K562 (cell line): ENCODE results near the gene FBXO11. TPM values are rescaled to one million over a fixed set of nuclear protein-coding genes. Genes with fewer than 3 reads are reported as not detected.
A peak's percentile ranks its signal among the peaks of the same experiment; 100 is the strongest.

Experiments
- CHD2 ChIP-seq: IDR thresholded peaks from 2 replicates; pipeline ENCODE4 v1.6.1; 2011; ENCODE audit warnings: low read depth, low read length
- ELF2 ChIP-seq: fragments of 250-450 bp; sonication (Bioruptor Pico); IDR thresholded peaks from 2 replicates; pipeline ENCODE4 v1.5.0; 2021; ENCODE audit warnings: mild to moderate bottlenecking
- FOXP1 ChIP-seq: sonication (generic); formaldehyde crosslinking; IDR thresholded peaks from 2 replicates; pipeline ENCODE4 v1.8.0; 2022; ENCODE audit warnings: mild to moderate bottlenecking, missing genetic modification reagents
- GABPB2 ChIP-seq: fragments of 250-450 bp; sonication (Bioruptor Pico); conservative IDR thresholded peaks from 2 replicates; pipeline ENCODE4 v1.5.1; 2021; ENCODE audit warnings: mild to moderate bottlenecking
- HNRNPL ChIP-seq: fragments of 200-400 bp; formaldehyde crosslinking; IDR thresholded peaks from 2 replicates; pipeline ENCODE4 v1.6.1; 2017; ENCODE audit warnings: low read depth, mild to moderate bottlenecking, low read length
- HNRNPLL ChIP-seq: fragments of 200-400 bp; formaldehyde crosslinking; IDR thresholded peaks from 2 replicates; pipeline ENCODE4 v1.6.1; 2017; ENCODE audit warnings: low read length, low read depth, mild to moderate bottlenecking; ENCODE audit not compliant: poor library complexity, severe bottlenecking
- MEIS2 ChIP-seq: fragments of 450-650 bp; IDR thresholded peaks from 2 replicates; pipeline ENCODE4 v1.6.1; 2014; ENCODE audit warnings: mild to moderate bottlenecking; ENCODE audit not compliant: partially characterized antibody
- OTX1 ChIP-seq: fragments of 450-650 bp; formaldehyde crosslinking; IDR thresholded peaks from 2 replicates; pipeline ENCODE4 v1.4.0; 2022; ENCODE audit warnings: mild to moderate bottlenecking
- POLR2A ChIP-seq: fragments of 450-650 bp; conservative IDR thresholded peaks from 2 replicates; pipeline ENCODE4 v1.6.1; 2016
- PPARD ChIP-seq: fragments of 250-450 bp; sonication (Bioruptor Pico); IDR thresholded peaks from 2 replicates; pipeline ENCODE4 v1.8.0; 2022; ENCODE audit warnings: inconsistent platforms, mild to moderate bottlenecking, moderate library complexity
- RBM22 ChIP-seq: fragments of 200-400 bp; formaldehyde crosslinking; IDR thresholded peaks from 2 replicates; pipeline ENCODE4 v1.6.1; 2018; ENCODE audit warnings: low read length, low read depth; ENCODE audit not compliant: poor library complexity, severe bottlenecking
- SIN3A ChIP-seq, 2 experiments: fragments of 150-350 bp in 1 of 2; IDR thresholded peaks; 2 replicates each; pipeline ENCODE4 v1.6.1; 2011 to 2016; ENCODE audit warnings: borderline replicate concordance in 2 of 2, low read depth in 2 of 2, low read length in 2 of 2, mild to moderate bottlenecking in 2 of 2, moderate library complexity in 2 of 2; ENCODE audit not compliant: control insufficient read depth in 1 of 2
- SP2 ChIP-seq: IDR thresholded peaks from 2 replicates; pipeline ENCODE4 v1.6.1; 2011; ENCODE audit warnings: mild to moderate bottlenecking, low read depth, low read length, moderate library complexity; ENCODE audit not compliant: poor library complexity, severe bottlenecking; ENCODE audit errors: extremely low read depth
- TBL1XR1 ChIP-seq, 2 experiments: IDR thresholded peaks; 2 replicates each; pipeline ENCODE4 v1.6.1; 2012; ENCODE audit warnings: improper control_type of control experiment in 2 of 2, low read length in 2 of 2, mild to moderate bottlenecking in 1 of 2
- U2AF1 ChIP-seq: fragments of 200-400 bp; formaldehyde crosslinking; optimal IDR thresholded peaks from 2 replicates; pipeline ENCODE3; 2017; ENCODE audit warnings: mild to moderate bottlenecking, low read depth, low read length, moderate library complexity
- ZBTB17 ChIP-seq: fragments of 450-650 bp; formaldehyde crosslinking; IDR thresholded peaks from 2 replicates; pipeline ENCODE4 v1.4.0; 2020; ENCODE audit warnings: mild to moderate bottlenecking
- ZNF217 ChIP-seq: sonication (generic); formaldehyde crosslinking; IDR thresholded peaks from 2 replicates; pipeline ENCODE4 v1.8.0; 2022; ENCODE audit warnings: mild to moderate bottlenecking, missing genetic modification reagents
- ZNF77 ChIP-seq: fragments of 250-450 bp; sonication (Bioruptor Pico); IDR thresholded peaks from 2 replicates; pipeline ENCODE4 v1.5.0; 2020
- polyA plus RNA-seq, 8 experiments: library from polyadenylated mRNA; depleted of rRNA in 4 of 8; stranded (reverse) in 5 of 8; unstranded in 3 of 8; fragments of >200 nt; fragmentation: Nextera tagmentation in 2 of 8; fragmentation: Illumina TruSeq in 1 of 8; extraction: Ambion mirVana in 2 of 8; extraction: Trizol in 1 of 8; gene quantifications; 2 replicates each; pipeline versions ENCODE4 v1.2.1 to v1.2.3, GENCODE V29; 2011 to 2014; ENCODE audit warnings: inconsistent platforms in 1 of 8, missing spikeins in 1 of 8
- total RNA-seq, 7 experiments: library from RNA; depleted of rRNA in 6 of 7; stranded (reverse); fragments of >200 nt in 6 of 7; fragmentation: Illumina TruSeq in 2 of 7; extraction: Trizol in 2 of 7; gene quantifications; 2 replicates each; pipeline versions ENCODE4 v1.2.1 to v1.2.3, GENCODE V29; 2011 to 2021; ENCODE audit warnings: low replicate concordance in 1 of 7
- TF ChIP-seq, protein P1 (sequence below), 2 experiments: fragments of 450-650 bp; IDR thresholded peaks; 2 replicates each; pipeline ENCODE4 v1.6.1; 2016
- TF ChIP-seq, protein P2 (sequence below): fragments of 450-650 bp; IDR thresholded peaks from 2 replicates; pipeline ENCODE4 v1.6.1; 2016; ENCODE audit warnings: borderline replicate concordance

Gene FBXO11
- total and polyA plus RNA-seq, 9 of the 15 experiments (the other 6 are each of a cell fraction or from before 2014, with no cell fraction given): 8.8 to 44.5 (median 24.1) TPM

DNA sequence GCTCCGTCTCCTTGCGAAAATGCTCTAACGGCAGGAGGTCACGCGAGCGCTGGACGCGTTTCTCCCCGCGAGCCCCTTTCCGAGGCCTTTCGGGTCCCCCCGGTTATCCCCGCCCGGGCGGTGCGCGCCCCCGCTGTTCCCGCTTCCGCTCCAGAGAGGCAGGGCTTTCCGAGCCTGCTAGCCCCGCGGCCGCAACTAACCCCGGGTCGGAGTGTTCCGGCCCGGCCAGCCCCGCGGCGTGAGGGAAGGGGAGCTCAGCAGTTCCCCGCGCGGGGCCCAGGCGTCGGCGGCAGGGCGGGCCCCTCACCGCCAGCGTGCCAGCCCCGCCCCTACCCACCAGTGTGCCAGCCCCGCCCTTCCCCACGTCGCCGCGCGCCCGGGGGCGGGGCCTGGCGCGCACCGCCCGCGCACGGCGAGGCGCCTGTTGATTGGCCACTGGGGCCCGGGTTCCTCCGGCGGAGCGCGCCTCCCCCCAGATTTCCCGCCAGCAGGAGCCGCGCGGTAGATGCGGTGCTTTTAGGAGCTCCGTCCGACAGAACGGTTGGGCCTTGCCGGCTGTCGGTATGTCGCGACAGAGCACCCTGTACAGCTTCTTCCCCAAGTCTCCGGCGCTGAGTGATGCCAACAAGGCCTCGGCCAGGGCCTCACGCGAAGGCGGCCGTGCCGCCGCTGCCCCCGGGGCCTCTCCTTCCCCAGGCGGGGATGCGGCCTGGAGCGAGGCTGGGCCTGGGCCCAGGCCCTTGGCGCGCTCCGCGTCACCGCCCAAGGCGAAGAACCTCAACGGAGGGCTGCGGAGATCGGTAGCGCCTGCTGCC lies 123.4 kb downstream of the FBXO11 start, which contains the start of gene MSH6 (continued):
- TF ChIP-seq TBL1XR1 (IDR thresholded peaks at IDR 0.05; ENCODE audit: low read length in 2 of 2) (no peak), RBM22 (peak; percentile 81), MEIS2 (peak; percentile 39), ZNF217 (CRISPR knock-in tag) (no peak), PPARD (CRISPR knock-in tag) (no peak), HNRNPL (peak; percentile 89), POLR2A (peak; percentile 87), ZNF77 (CRISPR knock-in tag) (no peak), SIN3A (IDR thresholded peaks at IDR 0.05; ENCODE audit: borderline replicate concordance in 2 of 2, control insufficient read depth in 1 of 2, low read depth in 2 of 2, low read length in 2 of 2) (peak; percentile 28 to 73; a peak in 2 of 4 replicates), OTX1 (CRISPR knock-in tag) (peak; percentile 41; the same call in 1 of the 2 replicates), HNRNPLL (no peak), CHD2 (peak; percentile 51; the same call in 1 of the 2 replicates), FOXP1 (CRISPR knock-in tag) (peak; percentile 61; the same call in 1 of the 2 replicates), ZBTB17 (CRISPR knock-in tag) (peak; percentile 15; the same call in 1 of the 2 replicates), SP2 (no peak), ELF2 (CRISPR knock-in tag) (no peak), U2AF1 (peak; percentile 50), GABPB2 (CRISPR knock-in tag) (no peak)
- TF ChIP-seq, protein P1, sequence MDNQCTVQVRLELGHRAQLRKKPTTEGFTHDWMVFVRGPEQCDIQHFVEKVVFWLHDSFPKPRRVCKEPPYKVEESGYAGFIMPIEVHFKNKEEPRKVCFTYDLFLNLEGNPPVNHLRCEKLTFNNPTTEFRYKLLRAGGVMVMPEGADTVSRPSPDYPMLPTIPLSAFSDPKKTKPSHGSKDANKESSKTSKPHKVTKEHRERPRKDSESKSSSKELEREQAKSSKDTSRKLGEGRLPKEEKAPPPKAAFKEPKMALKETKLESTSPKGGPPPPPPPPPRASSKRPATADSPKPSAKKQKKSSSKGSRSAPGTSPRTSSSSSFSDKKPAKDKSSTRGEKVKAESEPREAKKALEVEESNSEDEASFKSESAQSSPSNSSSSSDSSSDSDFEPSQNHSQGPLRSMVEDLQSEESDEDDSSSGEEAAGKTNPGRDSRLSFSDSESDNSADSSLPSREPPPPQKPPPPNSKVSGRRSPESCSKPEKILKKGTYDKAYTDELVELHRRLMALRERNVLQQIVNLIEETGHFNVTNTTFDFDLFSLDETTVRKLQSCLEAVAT (IDR thresholded peaks at IDR 0.05): no peak
- TF ChIP-seq, protein P2, sequence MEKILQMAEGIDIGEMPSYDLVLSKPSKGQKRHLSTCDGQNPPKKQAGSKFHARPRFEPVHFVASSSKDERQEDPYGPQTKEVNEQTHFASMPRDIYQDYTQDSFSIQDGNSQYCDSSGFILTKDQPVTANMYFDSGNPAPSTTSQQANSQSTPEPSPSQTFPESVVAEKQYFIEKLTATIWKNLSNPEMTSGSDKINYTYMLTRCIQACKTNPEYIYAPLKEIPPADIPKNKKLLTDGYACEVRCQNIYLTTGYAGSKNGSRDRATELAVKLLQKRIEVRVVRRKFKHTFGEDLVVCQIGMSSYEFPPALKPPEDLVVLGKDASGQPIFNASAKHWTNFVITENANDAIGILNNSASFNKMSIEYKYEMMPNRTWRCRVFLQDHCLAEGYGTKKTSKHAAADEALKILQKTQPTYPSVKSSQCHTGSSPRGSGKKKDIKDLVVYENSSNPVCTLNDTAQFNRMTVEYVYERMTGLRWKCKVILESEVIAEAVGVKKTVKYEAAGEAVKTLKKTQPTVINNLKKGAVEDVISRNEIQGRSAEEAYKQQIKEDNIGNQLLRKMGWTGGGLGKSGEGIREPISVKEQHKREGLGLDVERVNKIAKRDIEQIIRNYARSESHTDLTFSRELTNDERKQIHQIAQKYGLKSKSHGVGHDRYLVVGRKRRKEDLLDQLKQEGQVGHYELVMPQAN: 0 out of 2 replicates have a peak, but pooled peaks have one; percentile 20
